Right forelimb (tissue), 1 donor: ENCODE measurements around the gene MED22.

Experiments used
- DNase-seq: peaks from one replicate; pipeline ENCODE4 v3.0.0-alpha.2; 2018

MED22 gene

DNA sequence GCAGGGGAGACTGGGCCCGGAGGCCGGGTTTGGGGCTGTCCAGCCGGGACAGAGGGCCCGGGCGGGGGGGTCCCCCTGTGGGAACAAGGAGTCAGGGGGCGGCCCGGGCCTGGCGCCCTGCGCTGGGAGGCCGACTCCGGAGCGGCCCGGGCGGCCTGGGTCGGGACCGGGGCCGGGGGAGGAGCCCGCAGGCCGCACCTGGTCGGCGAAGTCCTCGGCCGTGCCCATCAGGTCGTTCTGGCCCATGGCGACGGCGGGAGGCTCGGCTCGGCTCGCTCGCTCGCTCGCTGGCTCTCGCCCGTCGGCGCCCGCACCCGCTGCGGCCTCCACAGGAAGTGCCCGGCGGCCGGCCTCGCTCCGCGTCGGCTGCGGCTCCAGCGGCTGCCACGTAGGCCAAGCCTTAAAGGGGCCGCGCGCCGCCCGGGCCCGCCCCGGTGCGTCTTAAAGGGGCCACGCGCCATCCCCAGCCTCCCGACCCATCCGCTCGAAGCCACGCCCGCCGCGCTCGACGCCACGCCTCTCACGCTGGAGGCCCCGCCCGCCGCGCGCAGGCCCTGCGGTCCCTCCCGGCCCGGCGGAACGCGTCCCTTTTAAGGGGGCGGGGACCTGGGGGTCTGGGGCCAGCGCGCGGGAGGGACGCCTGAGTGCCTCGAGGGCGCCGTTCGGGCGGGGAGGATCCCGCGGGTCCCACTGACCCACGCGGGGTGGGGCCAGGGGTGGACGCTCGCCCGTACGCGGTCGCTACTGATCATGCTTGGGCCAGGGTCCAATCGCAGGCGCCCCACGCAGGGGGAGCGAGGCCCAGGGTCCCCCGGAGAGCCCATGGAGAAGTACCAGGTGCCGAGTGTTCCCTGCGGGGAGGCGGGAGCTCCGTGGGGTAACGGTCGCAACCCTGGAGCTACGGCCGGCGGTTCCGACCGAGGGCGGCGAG lies 28.1 kb upstream of the MED22 start, which contains the start of the genes STKLD1 and SURF4:
STKLD1 (plus strand) TSS at position 643 of the 931 bp plus-strand sequence; CDS start at position 751, 108 bp downstream.
SURF4 (minus strand) TSS at position 337 of the 931 bp plus-strand sequence; CDS start at position 246, 91 bp downstream.
- DNase-seq: peak; percentile 97

DNA sequence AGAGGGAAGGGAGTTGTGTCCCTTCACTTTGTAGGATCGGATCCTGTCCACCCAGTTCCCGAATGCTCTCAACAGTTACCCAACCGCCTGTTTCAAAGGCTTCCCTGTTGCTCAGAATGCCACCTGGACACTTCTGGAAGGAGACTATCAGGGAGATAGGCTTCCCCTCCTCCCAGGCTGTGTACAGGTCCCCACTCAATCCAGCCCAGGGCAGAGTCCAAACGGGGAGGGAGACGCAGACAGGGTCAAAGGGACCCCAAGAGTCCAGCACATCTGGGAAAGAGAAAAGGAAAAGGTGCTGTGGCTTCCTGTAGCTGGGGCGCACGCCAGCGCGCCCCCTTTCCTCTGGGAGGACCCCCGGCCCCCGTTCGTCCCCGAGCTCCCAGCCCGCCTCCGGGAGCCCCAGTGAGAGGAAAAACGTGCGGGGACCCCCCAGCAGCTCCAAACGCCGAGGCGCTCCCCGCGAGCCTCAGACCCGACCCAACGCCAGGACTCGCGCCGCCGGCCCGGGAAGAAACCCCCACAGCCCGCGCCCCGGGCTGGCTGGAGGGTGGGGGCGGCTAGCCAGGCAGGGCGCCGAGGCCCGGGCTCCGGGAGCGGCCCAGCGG lies 27.3 kb upstream of the MED22 start:
- peak; percentile 61 for DNase-seq

DNA sequence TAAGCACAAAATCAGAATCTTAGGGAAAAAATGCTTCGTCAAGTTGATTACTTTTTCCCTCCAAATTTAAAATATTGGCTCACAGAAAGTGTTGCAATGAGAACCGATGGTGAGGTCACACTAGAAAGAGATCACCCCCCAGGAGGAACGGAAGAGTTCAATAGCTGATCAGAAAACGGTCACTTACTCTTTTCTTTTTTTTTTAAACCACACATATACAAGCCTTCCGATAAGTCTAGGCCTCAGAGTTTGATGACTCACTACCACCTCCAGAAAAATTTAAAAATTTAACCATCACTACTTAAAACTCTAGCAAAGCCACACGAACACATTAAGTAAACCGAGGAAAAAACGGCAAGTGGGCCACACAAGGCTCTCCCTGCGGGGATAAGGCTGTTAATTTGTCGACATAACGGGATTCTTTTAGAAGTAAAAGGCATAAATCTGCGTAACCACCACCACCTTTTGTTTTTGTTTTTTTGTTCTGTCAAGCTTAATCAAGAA lies 26.7 kb upstream of the MED22 start:
- no peak for DNase-seq

DNA sequence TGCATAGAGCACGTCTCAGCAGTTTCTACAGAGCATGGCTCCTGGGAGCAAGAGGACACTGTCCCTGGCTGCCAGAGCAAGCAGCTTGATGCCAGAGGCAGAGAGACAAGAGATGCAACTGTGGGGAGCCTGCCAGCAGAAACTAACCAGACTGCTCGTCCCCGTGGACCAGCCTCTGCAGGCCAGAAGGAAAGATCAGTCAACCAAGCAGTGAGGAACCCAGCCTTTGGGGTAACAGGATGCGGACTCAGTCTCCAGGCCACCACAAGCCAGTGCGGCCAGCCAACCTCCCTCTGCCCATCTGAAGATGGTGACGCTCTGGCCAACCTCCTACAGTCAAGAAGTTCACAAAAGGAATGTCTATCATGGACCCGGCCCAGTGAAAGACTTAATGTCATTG lies 24.2 kb upstream of the MED22 start:
- DNase-seq: no peak

DNA sequence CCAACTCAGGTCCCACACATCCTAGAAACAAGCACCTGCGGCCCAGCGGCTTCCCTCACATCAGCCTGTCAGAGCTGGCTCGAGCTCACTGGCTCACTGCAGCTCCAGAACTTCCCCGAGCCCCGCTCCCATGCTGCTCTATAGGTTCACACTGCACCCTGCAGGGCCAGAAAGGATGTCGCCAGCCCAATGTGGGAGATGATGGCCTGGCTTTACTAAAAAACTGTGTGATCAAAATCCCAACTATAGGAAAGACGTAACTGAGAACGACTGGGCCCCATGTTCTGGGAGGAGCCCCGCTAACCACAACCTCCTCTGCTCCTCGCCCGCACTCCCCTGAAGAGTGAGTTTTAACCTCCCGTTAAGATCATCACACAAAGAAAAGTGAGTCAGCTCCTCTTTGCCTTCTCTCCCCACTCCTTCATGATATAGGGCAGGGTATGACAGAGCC lies 23.4 kb upstream of the MED22 start:
- no peak for DNase-seq

DNA sequence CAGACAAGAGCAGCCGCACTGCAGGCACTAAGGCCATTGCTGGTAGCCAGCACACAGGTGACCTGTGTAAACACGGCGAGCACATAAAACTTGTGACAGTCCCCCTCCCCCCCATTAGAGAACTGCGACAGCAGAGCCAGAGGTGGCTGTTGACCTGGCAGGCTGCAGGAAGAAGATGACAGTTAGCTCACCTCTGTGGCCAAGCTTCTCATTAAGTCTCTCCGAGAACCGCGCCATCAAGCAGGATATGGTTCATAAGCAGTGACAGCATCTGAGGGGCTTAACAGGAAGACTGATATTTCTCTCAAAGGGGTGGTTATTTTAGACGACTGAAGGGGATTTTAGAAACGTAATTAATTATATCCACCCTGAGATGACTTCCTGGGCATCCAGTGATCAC lies 22.8 kb upstream of the MED22 start:
- DNase-seq: no peak

DNA sequence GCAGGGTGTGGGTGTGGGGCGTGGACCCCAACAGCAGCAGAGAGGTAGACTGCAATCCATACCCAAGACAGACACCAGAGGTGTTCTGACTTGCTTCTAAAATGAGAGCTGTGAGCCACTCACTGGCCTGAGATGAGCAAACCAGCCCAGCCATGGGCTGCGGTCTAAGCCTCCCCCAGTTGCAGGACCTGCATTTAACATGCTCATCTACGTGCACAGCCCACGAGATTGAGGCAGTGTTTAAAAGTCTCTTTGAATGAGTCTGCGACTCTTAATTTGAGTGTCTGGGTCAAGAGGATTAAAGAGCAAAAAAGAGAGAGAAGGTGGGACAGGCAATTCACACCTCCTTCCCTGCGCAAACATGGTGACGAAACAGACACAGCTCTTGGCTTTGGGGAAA lies 22.0 kb upstream of the MED22 start:
- DNase-seq: no peak

DNA sequence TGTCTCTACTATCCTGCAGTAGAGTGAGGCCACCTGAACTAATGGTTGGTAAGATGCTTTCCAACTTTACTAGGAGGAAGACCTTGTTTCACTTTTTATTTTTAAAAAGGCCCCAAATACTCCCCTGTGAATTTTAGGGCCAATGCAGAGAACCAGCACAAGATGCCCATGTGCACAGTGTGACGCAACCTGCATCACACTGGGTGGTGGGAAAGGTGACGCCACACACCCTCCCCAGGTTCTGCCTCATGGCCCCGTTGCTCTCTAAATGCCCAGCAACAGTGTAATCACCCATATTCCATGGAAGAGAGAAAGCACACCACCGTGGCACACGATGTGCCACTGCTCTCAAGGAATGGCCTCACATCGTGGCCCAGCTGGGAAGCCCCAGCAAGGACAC lies 21.5 kb upstream of the MED22 start:
- no peak for DNase-seq

DNA sequence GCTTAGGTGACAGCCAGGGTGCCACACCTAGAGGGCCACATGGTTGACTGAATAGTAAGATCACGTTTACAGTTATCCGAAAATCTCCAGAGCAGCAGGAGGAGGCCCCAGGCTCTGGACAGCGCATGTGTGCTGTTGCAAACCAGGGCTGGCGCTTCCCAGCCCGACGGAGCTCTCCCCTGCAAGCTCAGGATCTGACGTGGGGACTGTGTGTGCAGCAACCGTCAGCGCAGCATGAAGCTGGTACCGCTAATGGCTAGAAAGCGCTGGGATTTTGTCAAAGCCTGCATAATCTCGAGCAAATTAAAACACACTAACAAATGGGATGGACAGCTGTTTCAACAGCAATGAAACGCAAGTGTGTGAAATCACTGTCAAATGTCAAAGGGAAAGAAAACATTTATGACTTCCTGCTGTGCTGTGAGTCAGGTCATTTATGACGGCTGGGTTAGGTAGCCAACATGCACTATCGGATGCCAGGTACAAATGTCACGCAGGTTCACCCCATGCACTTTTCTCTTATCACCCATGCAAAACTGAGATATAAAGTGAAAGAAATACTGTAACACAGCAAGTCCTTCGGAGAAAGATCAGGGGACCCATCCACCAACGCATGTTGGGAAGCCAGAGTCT lies 20.4 kb upstream of the MED22 start:
- DNase-seq: no peak

DNA sequence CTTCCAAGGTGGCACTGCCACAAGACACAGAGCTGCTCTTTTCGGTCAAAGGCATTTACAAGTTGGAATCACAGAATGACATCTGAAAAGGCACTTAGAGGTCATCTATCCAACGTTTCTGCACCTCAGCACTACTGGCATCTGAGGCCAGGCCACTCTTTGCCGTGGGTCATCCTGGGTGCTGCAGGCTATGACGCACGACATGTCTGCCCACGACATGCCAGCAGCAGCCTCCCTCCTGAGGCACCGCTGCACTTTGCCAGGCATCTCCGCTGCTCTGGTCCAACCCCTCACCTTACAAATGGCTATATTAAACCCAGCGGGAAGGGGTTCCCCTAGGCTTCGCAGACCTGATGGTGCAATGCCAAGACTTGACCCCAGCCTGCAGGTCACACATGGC lies 19.8 kb upstream of the MED22 start:
- DNase-seq: no peak

DNA sequence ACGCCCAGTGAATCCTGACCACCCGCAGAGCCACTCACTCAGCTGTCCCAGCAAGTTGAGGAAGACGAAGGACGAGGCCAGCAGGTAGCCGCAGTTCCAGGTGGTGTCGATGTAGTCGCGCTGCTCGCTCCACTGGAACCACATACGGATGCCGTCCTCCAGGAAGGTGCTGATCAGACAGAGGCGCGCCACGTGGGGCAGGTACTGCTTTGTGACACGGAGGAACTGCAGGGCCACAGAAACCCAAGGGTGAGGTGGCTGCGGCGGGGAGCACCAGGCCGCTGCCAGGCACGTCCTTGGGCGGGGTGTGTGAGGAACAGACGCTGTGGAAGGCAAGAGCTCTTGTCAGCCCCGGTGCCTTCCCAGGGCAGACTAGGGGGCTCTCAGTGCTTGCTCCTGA lies 19.3 kb upstream of the MED22 start:
- no peak for DNase-seq

DNA sequence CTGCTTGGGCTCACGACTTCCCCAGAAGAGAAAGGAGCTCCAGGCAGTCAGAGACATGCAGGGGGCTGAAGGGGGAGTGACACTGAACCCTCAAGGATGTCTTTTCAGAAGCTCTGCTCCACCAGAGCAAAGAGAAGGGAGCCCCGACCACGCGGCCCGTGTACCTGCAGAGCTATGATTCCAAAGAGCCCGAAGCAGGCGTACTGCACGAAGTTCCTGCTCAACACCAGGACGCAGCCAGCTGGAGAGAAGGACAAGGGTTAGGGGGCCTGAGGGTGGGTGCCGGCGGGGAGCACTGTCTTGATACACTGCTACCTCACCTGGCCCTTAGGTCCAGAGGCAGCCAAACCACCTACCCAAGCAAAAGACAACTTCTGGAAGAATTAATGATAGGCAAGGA lies 18.5 kb upstream of the MED22 start:
- no peak for DNase-seq

DNA sequence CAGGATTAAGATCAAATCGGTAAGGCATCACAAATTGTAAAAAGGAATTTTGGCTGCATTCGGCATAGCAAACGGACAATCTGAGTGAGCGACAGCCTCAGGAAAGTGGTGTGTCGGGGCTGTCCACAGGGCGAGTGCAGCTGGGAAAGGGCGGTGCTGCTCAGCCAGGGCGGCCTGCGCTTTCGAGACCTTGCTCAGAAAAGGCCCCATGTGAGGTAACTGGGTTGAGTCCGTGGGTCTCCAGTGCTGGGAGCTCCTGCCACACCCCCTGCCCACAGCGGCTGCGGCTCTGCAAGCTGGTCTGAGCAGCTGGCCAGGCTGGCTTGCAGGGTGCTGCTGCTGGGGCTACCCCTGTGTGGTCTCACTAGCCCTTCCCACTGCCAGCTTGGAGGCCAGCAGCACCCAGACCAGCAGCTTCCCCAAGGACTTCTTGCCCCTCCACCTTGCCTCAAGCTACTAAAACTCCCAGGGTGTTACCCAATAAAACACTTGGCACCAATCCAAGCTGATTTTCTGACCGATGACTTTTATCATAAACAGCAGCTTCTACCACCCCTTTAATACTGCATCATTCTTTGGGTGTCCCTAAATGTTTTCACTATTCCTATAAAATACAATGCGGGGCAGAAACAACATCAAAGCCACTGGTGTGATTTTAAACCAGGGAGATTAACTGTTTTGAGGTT lies 14.6 kb upstream of the MED22 start:
- no peak for DNase-seq

DNA sequence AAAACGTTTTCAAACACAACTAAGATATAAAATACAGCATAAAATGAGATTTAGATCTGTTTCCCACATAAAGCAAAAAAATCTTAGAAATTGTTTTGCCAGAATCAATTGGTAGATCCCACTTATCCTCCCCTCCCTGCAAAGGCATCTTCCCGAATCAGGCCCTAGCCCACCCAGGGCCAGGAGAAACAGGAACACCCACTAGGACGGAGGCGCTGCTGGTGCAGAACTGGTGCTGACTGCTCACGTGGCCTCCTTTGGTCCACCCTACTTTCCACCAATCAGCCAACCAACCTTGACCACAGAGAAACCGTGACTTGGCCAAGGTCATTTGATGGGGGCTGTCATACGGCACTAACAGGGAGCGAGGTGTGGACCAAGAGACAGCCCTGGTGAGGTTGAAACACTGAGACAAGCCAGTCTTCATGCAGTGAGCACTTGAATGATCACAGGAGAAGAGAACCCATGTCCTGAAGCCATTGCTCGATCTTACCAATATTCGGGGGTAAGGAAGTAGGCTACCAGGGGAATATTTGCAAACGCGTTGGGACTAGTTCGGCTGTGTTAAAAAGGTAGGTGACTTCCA lies 13.7 kb upstream of the MED22 start:
- DNase-seq: no peak

DNA sequence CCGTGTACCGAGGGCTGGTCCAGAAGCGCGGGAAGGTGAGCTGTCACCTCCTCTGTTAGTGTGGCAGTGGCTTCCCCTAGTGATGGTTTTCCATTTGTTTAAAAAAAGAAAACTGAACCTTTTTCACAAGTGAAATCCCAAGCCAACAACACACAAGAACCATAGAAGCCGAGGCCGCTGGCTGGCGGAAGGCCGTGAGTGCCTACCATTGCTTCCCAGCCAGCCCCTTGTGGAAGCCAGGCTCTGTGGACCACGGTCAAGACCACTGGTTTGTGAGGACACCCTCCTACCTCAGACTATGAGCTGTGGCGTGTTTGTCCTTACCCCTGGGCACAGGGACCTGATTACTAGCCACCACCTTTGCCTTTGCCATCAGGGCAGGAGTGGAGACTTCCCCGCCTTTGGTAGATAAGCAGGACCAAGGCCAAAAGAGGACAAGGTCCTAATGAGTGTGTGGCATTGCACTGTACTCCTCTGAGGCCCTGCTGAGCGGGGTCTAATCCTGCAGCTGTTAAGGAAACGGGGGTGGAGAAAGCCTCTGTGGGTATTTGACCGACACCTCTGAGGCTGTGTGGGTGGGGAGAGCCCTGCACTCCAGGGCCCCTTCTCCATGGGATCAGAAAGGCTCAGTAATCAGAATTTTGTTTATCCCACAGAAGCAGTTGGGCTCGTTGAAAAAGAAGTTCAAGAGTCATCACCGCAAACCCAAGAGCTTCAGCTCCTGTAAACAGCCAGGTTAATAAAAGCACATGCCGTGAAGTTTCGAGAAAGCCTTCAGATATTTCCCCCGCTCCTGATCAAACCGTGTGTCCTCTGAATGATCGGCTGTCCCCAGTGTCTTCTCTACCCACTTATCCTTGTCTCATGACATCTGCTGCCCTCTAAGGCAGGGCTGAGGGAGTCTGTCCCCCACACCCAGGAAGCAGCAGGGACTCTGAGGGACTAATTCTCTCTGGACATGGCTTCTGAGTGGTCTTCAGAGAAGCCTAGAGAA lies 12.8 kb upstream of the MED22 start:
- no peak for DNase-seq

DNA sequence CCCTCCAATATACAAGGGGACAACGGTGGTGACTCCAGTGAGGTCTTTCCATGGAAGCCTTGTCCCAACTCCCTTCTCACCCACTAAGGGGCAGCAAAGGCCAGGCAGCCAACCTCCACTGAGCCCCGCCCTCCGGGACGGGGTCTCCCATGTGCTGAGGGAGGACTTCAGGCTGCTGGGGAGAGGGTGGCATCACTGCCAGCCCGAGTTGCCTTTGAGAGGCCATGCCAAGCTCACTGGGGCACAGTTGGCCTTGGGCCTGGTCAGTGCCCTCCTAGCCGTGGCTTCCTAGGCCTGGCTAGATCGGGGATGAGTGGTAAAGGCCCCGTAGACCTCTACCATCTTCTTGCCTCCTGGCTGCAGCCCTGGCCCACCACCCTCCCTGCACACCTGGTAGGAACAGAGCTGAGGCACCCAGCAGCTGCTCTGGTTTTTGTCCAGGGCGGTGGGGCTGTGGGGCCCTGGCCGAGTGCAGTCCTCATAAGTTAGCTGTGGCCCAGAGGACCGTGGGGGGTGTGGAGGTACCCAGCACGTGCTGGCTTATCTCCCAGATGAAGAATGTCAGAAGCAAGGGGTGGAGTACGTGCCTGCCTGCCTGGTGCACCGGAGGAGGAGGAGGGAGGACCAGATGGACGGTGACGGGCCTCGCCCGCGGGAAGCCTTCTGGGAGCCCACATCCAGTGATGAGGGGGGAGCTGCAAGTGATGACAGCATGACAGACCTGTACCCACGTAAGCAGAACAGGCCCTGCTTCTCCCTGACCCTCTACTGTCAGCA lies 11.7 kb upstream of the MED22 start:
- DNase-seq: no peak

DNA sequence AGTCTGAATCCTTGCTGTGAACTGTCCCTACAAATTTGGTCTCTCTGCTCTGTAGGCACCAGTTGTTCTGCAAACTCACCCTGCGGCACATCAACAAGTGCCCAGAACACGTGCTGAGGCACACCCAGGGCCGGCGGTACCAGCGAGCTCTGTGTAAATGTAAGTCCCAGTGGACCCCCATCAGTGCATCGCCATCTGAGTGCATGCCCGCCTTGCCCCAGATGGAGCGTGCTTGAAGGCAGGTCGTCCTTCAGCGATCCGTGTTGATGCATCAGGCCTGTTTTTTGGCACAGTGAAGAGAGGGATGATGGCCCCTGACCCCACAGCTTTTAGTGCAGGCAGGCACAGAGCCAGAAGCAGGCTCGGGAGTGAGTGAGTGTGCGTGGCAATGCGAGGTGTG lies 9.7 kb upstream of the MED22 start:
- no peak for DNase-seq

DNA sequence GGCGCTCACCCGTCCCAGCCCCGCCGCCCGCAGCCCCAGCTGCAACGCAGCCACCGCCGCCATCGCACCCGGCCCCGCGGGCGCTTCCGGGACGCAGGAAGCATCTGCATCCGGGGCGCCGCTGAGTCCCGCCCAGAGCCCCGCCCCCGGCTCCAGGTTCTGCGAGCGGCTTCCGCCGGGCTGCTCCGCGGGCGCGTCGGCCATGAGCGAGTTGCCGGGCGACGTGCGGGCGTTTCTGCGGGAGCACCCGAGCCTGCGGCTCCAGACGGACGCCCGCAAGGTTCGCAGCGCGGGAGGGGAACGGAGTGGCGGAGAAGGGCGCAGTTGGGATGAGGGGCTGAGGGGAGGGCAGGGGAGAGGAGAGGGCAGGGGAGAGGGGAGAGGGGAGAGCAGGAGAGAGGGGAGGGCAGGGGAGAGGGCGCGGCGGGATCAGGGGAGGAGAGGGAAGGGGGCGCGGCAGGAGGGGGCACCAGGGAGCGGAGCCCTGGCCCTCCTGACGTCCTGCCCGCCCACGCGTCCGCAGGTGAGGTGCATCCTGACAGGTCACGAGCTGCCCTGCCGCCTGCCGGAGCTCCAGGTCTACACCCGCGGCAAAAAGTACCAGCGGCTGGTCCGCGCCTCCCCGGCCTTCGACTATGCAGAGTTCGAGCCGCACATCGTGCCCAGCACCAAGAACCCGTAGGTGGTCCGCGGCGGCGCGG lies 8.6 kb upstream of the MED22 start, which contains the start of the genes SURF1 and SURF2:
SURF1 (minus strand) TSS at position 97 of the 701 bp plus-strand sequence; CDS start at position 63, 34 bp downstream.
SURF2 (plus strand) TSS at position 160 of the 701 bp plus-strand sequence; CDS start at position 203, 43 bp downstream.
- DNase-seq: peak; percentile 90

DNA sequence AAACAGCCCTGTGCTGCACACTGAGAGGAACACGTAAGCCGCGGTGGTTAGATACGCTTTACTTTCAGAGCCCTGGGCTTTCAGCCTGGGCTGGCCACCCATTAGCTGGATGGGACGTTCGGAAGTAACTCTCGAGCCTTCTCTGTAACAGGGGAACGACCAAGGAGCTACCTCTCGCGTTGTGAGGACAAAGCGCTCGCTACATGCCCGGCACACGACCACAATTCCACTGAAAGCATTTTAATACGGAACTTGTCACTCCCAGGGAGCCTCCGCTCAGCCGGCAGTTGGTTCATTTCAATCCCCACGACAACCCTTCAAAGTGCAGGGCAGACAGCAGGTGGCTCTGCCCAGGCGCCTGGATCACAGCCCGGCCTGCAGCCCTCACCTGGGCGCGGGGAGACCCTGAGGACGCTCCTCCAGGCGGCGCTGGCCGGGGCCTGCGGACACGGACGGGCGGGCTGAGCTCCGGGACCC lies 8.0 kb upstream of the MED22 start:
- no peak for DNase-seq
